Measurements from ENCODE around the gene MAP3K2. TPM values are rescaled to one million over a fixed set of nuclear protein-coding genes. Genes with fewer than 3 reads are reported as not detected.
"Not testable (repeated sequence)": the region's sequence is repeated elsewhere in the genome, so short reads cannot be mapped to it uniquely, and the experiment has no call there.

MAP3K2 gene
- polyA plus RNA-seq, 3 donors = 23.2 to 25.4 (median 23.7) TPM

- DNase-seq (ENCODE audit: low read depth in 3 of 3, low spot score in 2 of 3) = no peak
These were observed 31.2 kb downstream of the MAP3K2 start for GRCh38 chr2:127356531-127356930.

- no peak for DNase-seq (ENCODE audit: low read depth in 3 of 3, low spot score in 2 of 3)
These were observed 32.3 kb downstream of the MAP3K2 start for GRCh38 chr2:127355407-127356008.

GRCh38 chr2:127353873-127354676 is 33.7 kb downstream of the MAP3K2 start:
- not testable (repeated sequence) for DNase-seq (ENCODE audit: low read depth in 3 of 3, low spot score in 2 of 3)

GRCh38 chr2:127353223-127353622 is 34.6 kb downstream of the MAP3K2 start:
- not testable (repeated sequence) for DNase-seq (ENCODE audit: low read depth in 3 of 3, low spot score in 2 of 3)

- no peak for DNase-seq (ENCODE audit: low read depth in 3 of 3, low spot score in 2 of 3)
These were observed 36.2 kb downstream of the MAP3K2 start for GRCh38 chr2:127351603-127352002.

- DNase-seq (ENCODE audit: low read depth in 3 of 3, low spot score in 2 of 3) = no peak
These were observed 39.3 kb downstream of the MAP3K2 start for GRCh38 chr2:127348426-127349000.

GRCh38 chr2:127347734-127348392 is 39.9 kb downstream of the MAP3K2 start:
- DNase-seq (ENCODE audit: low read depth in 3 of 3, low spot score in 2 of 3) = no peak

- DNase-seq (ENCODE audit: low read depth in 3 of 3, low spot score in 2 of 3) = no peak
These were observed 40.8 kb downstream of the MAP3K2 start for GRCh38 chr2:127347015-127347414.

- DNase-seq (ENCODE audit: low read depth in 3 of 3, low spot score in 2 of 3) = no peak
These were observed 44.5 kb downstream of the MAP3K2 start for GRCh38 chr2:127343277-127343676.

- DNase-seq (ENCODE audit: low read depth in 3 of 3, low spot score in 2 of 3) = no peak
These were observed 45.7 kb downstream of the MAP3K2 start for GRCh38 chr2:127342101-127342500.

GRCh38 chr2:127332335-127332734 is 55.4 kb downstream of the MAP3K2 start:
- no peak for DNase-seq (ENCODE audit: low read depth in 3 of 3, low spot score in 2 of 3)

- DNase-seq (ENCODE audit: low read depth in 3 of 3, low spot score in 2 of 3) = no peak
These were observed 57.0 kb downstream of the MAP3K2 start for GRCh38 chr2:127330753-127331152.

- DNase-seq (ENCODE audit: low read depth in 3 of 3, low spot score in 2 of 3) = no peak
These were observed 61.4 kb downstream of the MAP3K2 start for GRCh38 chr2:127326289-127326945.

- DNase-seq (ENCODE audit: low read depth in 3 of 3, low spot score in 2 of 3) = peak in 2 of 3 donors; percentile 10 to 27
These were observed 63.1 kb downstream of the MAP3K2 start for GRCh38 chr2:127324635-127325034.

- DNase-seq (ENCODE audit: low read depth in 3 of 3, low spot score in 2 of 3) = no peak
These were observed 66.5 kb downstream of the MAP3K2 start for GRCh38 chr2:127321303-127321702.

- no peak for DNase-seq (ENCODE audit: low read depth in 3 of 3, low spot score in 2 of 3)
These were observed 67.0 kb downstream of the MAP3K2 start for GRCh38 chr2:127320586-127321275.

GRCh38 chr2:127320067-127320466 is 67.7 kb downstream of the MAP3K2 start:
- DNase-seq (ENCODE audit: low read depth in 3 of 3, low spot score in 2 of 3) = no peak

- DNase-seq (ENCODE audit: low read depth in 3 of 3, low spot score in 2 of 3) = no peak
These were observed 73.4 kb downstream of the MAP3K2 start for GRCh38 chr2:127314193-127314988.

- no peak for DNase-seq (ENCODE audit: low read depth in 3 of 3, low spot score in 2 of 3)
These were observed 74.4 kb downstream of the MAP3K2 start for GRCh38 chr2:127313406-127313805.

Measured in right renal cortex interstitium (tissue), 3 donors.